Osteoblast (primary cell): ENCODE measurements around the gene SLF1. TPM values are rescaled to one million over a fixed set of nuclear protein-coding genes. Genes with fewer than 3 reads are reported as not detected.

Experiments used
- DNase-seq: peaks from one replicate; pipeline ENCODE4 v3.0.0; 2011; ENCODE audit warnings: low spot score, mixed read lengths; ENCODE audit not compliant: insufficient read length; ENCODE audit errors: missing footprints
- H2AFZ ChIP-seq: 2 replicates; pipeline ENCODE4 v1.6.0; 2011; ENCODE audit warnings: mild to moderate bottlenecking, low read length
- H3K27ac ChIP-seq: 2 replicates; pipeline ENCODE4 v1.5.1; 2011; ENCODE audit warnings: mild to moderate bottlenecking, low read depth, low read length, moderate library complexity
- H3K27me3 ChIP-seq: 2 replicates; pipeline ENCODE4 v1.6.0; 2012; ENCODE audit warnings: mild to moderate bottlenecking, control low read depth, inconsistent platforms, low read length, moderate library complexity; ENCODE audit not compliant: insufficient read depth
- H3K36me3 ChIP-seq: 2 replicates; pipeline ENCODE4 v1.5.1; 2011; ENCODE audit warnings: mild to moderate bottlenecking, low read length, control low read depth, moderate library complexity; ENCODE audit not compliant: insufficient read depth
- H3K4me1 ChIP-seq: 2 replicates; pipeline ENCODE4 v1.5.1; 2011; ENCODE audit warnings: mild to moderate bottlenecking, low read length, control low read depth, moderate library complexity; ENCODE audit not compliant: insufficient read depth
- H3K4me2 ChIP-seq: 2 replicates; pipeline ENCODE4 v1.6.0; 2011; ENCODE audit warnings: mild to moderate bottlenecking, low read length; ENCODE audit not compliant: insufficient read depth
- H3K4me3 ChIP-seq: fragments of 200-600 bp; sonication (generic); 3 replicates; pipeline ENCODE4 v1.5.1; 2012; ENCODE audit warnings: mild to moderate bottlenecking, low read length, inconsistent platforms; ENCODE audit not compliant: insufficient read depth
- H3K79me2 ChIP-seq: 2 replicates; pipeline ENCODE4 v1.6.0; 2012; ENCODE audit warnings: mild to moderate bottlenecking, low read length, control low read depth, inconsistent platforms; ENCODE audit not compliant: insufficient read depth
- H3K9me3 ChIP-seq: 2 replicates; pipeline ENCODE4 v1.5.1; 2011; ENCODE audit warnings: low read depth, low read length, control low read depth
- H4K20me1 ChIP-seq: 2 replicates; pipeline ENCODE4 v1.6.0; 2012; ENCODE audit warnings: mild to moderate bottlenecking, low read length, control low read depth; ENCODE audit not compliant: insufficient read depth
- total RNA-seq: library from RNA; depleted of rRNA; stranded (reverse); fragments of >200 nt; gene quantifications from 2 replicates; pipeline ENCODE4 v1.2.3, GENCODE V29; 2012
- TF ChIP-seq, protein P1 (sequence below): IDR thresholded peaks from 2 replicates; pipeline ENCODE4 v1.5.1; 2011; ENCODE audit warnings: mild to moderate bottlenecking, low read depth, low read length, moderate library complexity; ENCODE audit errors: extremely low read depth

The SLF1 gene
- total RNA-seq, 1 donor = 4.7 TPM

DNA sequence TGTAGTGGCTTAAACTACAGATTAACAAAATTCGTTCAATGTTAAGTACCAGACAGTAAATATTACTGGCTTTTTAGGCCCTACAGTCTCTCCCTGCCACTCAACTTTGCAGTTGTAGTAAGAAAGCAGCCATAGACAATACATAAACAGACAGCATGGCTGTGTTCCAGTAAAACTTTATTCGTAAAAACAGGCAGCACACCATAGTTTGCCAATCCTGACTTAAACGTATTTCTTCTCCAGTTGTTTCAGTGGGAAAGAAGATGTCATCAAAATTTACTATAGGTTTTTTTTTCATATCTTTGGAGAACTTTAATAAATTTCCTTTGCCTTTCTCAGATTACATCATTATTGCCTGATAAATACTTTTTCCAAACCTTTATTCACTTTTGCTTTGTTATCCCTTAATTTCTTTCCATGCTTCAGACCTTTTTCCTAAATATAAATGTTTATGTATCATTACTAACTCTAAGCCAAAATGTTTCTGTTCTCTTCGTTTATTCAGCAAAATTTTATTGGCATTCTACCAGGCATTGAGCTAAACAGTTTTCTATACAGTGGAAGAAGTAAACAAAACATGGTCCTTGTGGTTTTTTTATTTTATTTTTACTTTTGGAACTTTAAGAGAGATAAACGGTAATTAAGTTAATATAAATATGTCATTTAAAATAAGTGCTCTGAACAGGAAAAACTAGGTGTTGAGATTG lies 64.5 kb downstream of the SLF1 start:
- H3K4me1 ChIP-seq = no peaks in the 10 kb centered on the region
- H3K4me2 ChIP-seq = no peak overlapping the region
- DNase-seq = no peak
- H3K4me3 ChIP-seq = no peak overlapping the region
- no peaks in the 10 kb centered on the region for H3K27me3 ChIP-seq
- TF ChIP-seq, protein P1, sequence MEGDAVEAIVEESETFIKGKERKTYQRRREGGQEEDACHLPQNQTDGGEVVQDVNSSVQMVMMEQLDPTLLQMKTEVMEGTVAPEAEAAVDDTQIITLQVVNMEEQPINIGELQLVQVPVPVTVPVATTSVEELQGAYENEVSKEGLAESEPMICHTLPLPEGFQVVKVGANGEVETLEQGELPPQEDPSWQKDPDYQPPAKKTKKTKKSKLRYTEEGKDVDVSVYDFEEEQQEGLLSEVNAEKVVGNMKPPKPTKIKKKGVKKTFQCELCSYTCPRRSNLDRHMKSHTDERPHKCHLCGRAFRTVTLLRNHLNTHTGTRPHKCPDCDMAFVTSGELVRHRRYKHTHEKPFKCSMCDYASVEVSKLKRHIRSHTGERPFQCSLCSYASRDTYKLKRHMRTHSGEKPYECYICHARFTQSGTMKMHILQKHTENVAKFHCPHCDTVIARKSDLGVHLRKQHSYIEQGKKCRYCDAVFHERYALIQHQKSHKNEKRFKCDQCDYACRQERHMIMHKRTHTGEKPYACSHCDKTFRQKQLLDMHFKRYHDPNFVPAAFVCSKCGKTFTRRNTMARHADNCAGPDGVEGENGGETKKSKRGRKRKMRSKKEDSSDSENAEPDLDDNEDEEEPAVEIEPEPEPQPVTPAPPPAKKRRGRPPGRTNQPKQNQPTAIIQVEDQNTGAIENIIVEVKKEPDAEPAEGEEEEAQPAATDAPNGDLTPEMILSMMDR = no peak
- no peak overlapping the region for H2AFZ ChIP-seq
- no peak overlapping the region for H3K27ac ChIP-seq
- H3K9me3 ChIP-seq = no peaks in the 10 kb centered on the region
- no peaks in the 10 kb centered on the region for H3K79me2 ChIP-seq
- H3K36me3 ChIP-seq = no peaks in the 10 kb centered on the region
- H4K20me1 ChIP-seq = no peaks in the 10 kb centered on the region

DNA sequence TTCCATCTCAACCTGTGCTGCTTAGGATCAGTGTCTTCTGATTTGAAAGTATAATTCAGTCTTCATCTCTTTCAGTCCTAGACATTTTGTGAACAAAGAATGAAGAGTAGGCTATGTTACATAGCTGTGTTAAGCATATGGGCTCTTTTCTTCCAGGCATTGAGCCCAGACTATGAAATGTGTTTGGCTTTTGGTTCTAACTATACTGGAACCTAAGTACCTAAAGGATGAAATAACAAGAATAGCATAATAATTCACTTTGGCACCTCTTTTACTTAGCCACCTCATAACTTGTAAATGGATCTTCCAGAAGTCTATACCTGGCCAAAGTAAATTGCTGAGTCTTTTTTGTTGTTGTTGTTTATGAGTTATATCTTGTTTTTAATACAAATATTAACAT lies 71.4 kb downstream of the SLF1 start:
- no peaks in the 10 kb centered on the region for H3K9me3 ChIP-seq

DNA sequence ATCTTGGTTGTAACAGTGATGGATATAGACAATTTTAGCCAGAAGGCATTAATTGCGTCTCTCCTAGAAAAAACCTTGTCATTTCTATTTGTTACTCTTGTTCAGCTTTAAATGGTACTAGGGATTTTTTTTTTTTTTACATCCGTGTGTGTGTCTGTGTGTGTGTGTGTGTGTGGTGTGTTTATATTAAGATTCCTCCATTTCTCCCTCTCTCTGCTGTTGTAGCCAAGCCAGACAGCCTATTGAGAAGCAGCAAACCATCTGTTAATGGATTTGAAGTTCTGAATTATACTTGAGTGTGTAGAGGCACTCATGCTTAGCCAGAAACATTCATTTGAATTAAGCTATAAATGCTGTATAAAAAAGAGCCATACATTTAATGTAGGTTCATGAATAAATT lies 72.3 kb downstream of the SLF1 start:
- H3K9me3 ChIP-seq = no peaks in the 10 kb centered on the region
- no peak overlapping the region for H3K27ac ChIP-seq
- H3K36me3 ChIP-seq = no peaks in the 10 kb centered on the region
- H4K20me1 ChIP-seq = no peaks in the 10 kb centered on the region
- H3K4me1 ChIP-seq = peaks cover 20% of the 10 kb centered on the region
- no peak overlapping the region for H3K4me2 ChIP-seq
- H2AFZ ChIP-seq = no peak overlapping the region
- H3K79me2 ChIP-seq = no peaks in the 10 kb centered on the region
- no peak overlapping the region for H3K4me3 ChIP-seq
- H3K27me3 ChIP-seq = no peaks in the 10 kb centered on the region
- TF ChIP-seq, protein P1 = no peak
- no peak for DNase-seq

More for the DNA sequence above, 71.4 kb downstream of the SLF1 start:
- Histone ChIP-seq H3K27ac (no peak overlapping the region), H3K27me3 (no peaks in the 10 kb centered on the region), H3K4me1 (peaks cover 20% of the 10 kb centered on the region), H3K4me2 (no peak overlapping the region), H3K79me2 (no peaks in the 10 kb centered on the region), H3K4me3 (no peak overlapping the region), H3K36me3 (no peaks in the 10 kb centered on the region), H2AFZ (no peak overlapping the region), H4K20me1 (no peaks in the 10 kb centered on the region)
- TF ChIP-seq, protein P1 = no peak
- no peak for DNase-seq

DNA sequence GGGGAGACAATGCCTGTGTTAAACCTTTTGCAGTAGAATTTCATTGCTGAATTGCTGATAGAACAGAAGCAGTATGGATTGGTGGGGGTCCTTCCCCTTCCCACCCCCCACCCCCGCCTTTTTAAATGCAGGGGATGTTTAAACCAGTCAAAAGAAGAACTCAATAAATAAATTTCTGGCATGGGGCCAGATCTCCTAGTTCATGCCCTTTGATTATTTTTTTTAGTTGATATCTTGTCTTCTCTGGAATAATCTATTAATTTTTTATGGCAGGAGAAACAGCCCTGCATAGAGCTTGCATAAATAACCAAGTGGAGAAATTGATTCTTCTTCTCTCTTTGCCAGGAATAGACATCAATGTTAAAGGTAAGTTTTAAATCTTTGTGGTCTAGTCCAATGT lies 72.8 kb downstream of the SLF1 start:
- Histone ChIP-seq H3K79me2 (no peaks in the 10 kb centered on the region), H3K36me3 (no peaks in the 10 kb centered on the region), H3K9me3 (no peaks in the 10 kb centered on the region), H3K4me2 (no peak overlapping the region), H3K27me3 (no peaks in the 10 kb centered on the region), H3K27ac (no peak overlapping the region), H2AFZ (no peak overlapping the region), H4K20me1 (no peaks in the 10 kb centered on the region), H3K4me3 (no peak overlapping the region), H3K4me1 (peaks cover 20% of the 10 kb centered on the region)
- TF ChIP-seq, protein P1 = no peak
- no peak for DNase-seq
